ENCODE data around the gene METTL15. TPM values are rescaled to one million over a fixed set of nuclear protein-coding genes. Genes with fewer than 3 reads are reported as not detected.

METTL15 gene
- total RNA-seq, 1 experiment from 2014 or later: 9.1 TPM

- no peaks in the 10 kb centered on the region for H3K27me3 Mint-ChIP-seq (ENCODE audit: low read depth)
- WGBS (ENCODE audit: extremely low coverage, insufficient read length, low lambda C conversion rate): no CpG with 5 or more reads among the region's 2 CpGs
Measured at GRCh38 chr11:28296426-28296825, 188.2 kb downstream of the METTL15 start.

More at GRCh38 chr11:28296426-28296825, 188.2 kb downstream of the METTL15 start:
- Histone ChIP-seq H4K5ac (ENCODE audit: insufficient read length, low read depth, low read length) (no peak overlapping the region), H3K18ac (ENCODE audit: insufficient read length, low read depth, low read length) (no peak overlapping the region), H2BK15ac (ENCODE audit: low read depth, low read length) (no peak overlapping the region), H2AFZ (ENCODE audit: low read length) (no peak overlapping the region), H3K23ac (ENCODE audit: insufficient read length, low read depth, low read length) (no peak overlapping the region), H2BK5ac (ENCODE audit: insufficient read length, low read length) (no peak overlapping the region), H3K27me3 (ENCODE audit: insufficient read depth, low read length) (no peaks in the 10 kb centered on the region), H3K4me1 (ENCODE audit: insufficient read depth, low read length) (no peaks in the 10 kb centered on the region), H3K79me1 (ENCODE audit: insufficient read depth, low read depth, low read length, poor library complexity, severe bottlenecking) (no peaks in the 10 kb centered on the region), H3T11ph (ENCODE audit: low read length) (no peak overlapping the region), H2BK12ac (ENCODE audit: insufficient read length, low read depth, low read length) (no peak overlapping the region), H2BK20ac (ENCODE audit: low read depth, low read length, poor library complexity, severe bottlenecking) (no peak overlapping the region), H3K27ac (ENCODE audit: insufficient read length, low read depth, low read length) (no peak overlapping the region), H3K14ac (ENCODE audit: insufficient read depth, low read length) (no peak overlapping the region), H3K56ac (ENCODE audit: insufficient read length, low read depth, low read length) (no peak overlapping the region), H2BK120ac (ENCODE audit: low read depth, low read length, poor library complexity, severe bottlenecking) (no peak overlapping the region), H3K4ac (ENCODE audit: low read depth, low read length) (no peak overlapping the region), H3K23me2 (ENCODE audit: insufficient read length, low read depth, low read length, poor library complexity, severe bottlenecking) (no peaks in the 10 kb centered on the region), H3K9me3 (ENCODE audit: control insufficient read depth, low read depth, low read length) (no peaks in the 10 kb centered on the region), H4K91ac (ENCODE audit: insufficient read length, low read depth, low read length) (no peak overlapping the region), H3K9ac (ENCODE audit: extremely low read depth, insufficient read length, low read length) (no peak overlapping the region), H3K79me2 (ENCODE audit: insufficient read depth, low read length) (peaks cover 2% of the 10 kb centered on the region; the same call in 1 of the 2 replicates), H4K8ac (replicated peaks; ENCODE audit: insufficient read length, low read depth, low read length) (no peak overlapping the region), H3K4me2 (ENCODE audit: insufficient read depth, insufficient read length, low read length) (no peak overlapping the region), H2AK5ac (ENCODE audit: insufficient read length, low read length) (no peak overlapping the region), H4K20me1 (ENCODE audit: control insufficient read depth, insufficient read depth, insufficient read length) (no peaks in the 10 kb centered on the region)
- Mint-ChIP-seq H3K4me3 (no peak overlapping the region), H3K27ac (no peak overlapping the region), H3K9me3 (no peaks in the 10 kb centered on the region; a peak in 1 of 5 replicates), H3K36me3 (ENCODE audit: insufficient read depth in 1 of 3, low read depth in 3 of 3) (peaks cover 3 to 7% (median 4%) of the 10 kb centered on the region in 3 experiments; a peak in 6 of 7 replicates), H3K4me1 (no peaks in the 10 kb centered on the region)
- no peak for TF ChIP-seq CTCF (conservative IDR thresholded peaks at IDR 0.05)
- no peak for DNase-seq
